Activated gamma-delta T cell treated with Interleukin-2 at 50 U/mL for 16 hours (primary cell): ENCODE measurements around the gene AADACL4.
"Not testable (repeated sequence)": the region's sequence is repeated elsewhere in the genome, so short reads cannot be mapped to it uniquely, and the experiment has no call there.

Source experiments
- DNase-seq: peaks from one replicate; pipeline ENCODE4 v3.0.0-alpha.2; 2020

Gene AADACL4

DNA sequence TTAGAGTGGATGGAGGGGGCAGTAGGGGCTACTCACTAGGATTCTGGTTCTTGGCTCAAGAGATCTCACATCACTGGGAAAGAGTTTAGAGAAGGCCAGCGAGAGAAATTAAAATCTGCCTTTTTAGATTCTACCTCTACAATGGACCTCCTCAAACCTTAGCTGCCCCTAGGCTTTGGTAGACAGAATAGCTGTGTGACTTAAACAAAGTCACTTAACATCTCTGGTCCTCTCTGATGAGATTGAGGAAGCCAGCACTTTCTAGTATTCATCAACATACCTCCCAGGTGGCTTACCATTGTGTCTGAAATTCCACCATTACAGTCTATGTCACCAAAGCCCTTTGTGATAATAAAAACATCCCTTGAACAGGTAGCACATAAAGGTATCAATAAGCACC is 18.7 kb downstream of the AADACL4 start:
- DNase-seq, result no peak

GRCh38 chr1:12665511-12665910 is 21.6 kb downstream of the AADACL4 start:
- DNase-seq, result no peak

- DNase-seq, result no peak
Measured at GRCh38 chr1:12666141-12666735, 22.4 kb downstream of the AADACL4 start.

DNA sequence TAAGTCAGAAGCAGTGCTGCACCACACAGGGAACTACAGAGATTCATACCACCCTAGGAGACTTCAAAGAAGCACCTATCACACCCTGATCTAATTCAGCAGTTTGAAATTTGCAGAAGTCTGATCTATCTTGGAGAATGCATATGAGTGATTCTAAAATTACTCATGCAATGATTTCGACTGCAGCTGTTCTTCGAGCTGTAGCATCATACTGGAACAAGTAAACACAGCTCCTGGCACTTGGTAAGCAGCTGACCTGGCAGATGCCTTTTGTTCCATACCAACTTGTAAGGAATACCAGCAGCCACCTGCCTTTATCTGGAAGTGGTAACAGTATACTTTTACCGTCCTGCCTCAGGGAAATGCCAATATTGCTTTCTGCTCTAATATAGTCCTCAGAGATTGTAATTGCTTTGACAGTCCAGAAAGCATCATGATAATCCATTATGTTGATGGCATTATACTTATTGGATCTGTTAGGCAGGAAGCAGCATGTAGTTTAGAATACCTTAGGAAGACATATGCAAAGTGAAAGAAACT is 25.7 kb downstream of the AADACL4 start:
- DNase-seq, result no peak

GRCh38 chr1:12674358-12674757 is 30.5 kb downstream of the AADACL4 start:
- DNase-seq, result no peak

GRCh38 chr1:12676122-12676521 is 32.2 kb downstream of the AADACL4 start:
- DNase-seq, result not testable (repeated sequence)

DNA sequence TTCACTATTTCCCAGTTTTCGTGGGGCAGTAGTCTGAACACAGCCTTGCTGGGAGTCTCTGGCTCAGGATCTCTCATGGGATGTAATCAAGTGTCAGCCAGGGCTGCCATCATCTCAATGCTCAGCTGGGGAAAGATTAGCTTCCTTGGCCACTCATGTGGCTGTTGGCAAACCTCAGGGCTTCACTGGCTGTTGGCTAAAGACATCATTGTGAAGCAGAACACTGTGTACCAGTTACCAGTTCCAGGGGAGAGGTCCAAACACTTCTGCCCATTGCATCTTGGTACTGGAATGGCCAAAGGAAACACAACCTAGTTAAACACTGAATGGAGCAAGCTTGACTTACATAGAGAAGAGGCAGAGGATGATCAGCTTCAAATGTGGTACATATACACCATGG is 33.7 kb downstream of the AADACL4 start:
- no peak for DNase-seq

DNA sequence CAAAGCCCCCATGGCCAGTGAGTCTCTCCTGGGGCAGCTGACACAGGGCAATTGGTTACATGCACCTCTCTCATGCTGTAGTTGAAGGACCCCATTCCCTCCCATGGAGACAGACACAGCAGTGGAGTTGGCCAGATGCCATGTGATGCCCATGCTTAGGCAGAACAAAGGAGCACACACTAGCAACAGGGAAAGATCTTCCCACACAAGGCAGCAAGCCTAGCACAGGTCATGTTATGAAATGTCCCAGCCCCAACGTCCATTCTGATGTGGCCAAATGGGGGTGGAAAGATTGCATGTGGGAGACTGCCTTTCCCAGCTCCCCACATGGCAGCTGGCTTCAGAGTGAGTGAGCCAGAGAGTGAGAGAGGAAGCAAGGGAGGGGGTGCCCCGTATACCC is 34.5 kb downstream of the AADACL4 start:
- no peak for DNase-seq

GRCh38 chr1:12678820-12679219 is 34.9 kb downstream of the AADACL4 start:
- no peak for DNase-seq

DNA sequence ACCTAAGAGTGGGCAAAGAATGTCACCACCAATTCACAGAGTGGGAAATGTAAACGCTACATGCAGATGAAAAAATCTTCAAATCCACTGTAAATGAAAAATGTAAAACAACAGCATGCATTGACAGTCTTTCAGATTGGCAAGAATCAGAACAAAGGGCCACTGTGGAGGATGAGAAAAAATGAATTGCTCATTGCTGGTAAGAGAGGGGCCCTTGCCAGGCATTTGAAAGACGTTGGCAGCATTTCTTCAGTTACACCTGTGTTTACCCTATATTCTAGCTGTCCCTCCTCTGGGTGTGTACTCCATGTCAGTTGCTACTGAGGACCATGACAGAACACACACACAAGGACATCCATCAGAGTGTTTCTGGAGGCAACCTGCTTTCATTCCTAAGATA is 46.3 kb downstream of the AADACL4 start:
- no peak for DNase-seq

DNA sequence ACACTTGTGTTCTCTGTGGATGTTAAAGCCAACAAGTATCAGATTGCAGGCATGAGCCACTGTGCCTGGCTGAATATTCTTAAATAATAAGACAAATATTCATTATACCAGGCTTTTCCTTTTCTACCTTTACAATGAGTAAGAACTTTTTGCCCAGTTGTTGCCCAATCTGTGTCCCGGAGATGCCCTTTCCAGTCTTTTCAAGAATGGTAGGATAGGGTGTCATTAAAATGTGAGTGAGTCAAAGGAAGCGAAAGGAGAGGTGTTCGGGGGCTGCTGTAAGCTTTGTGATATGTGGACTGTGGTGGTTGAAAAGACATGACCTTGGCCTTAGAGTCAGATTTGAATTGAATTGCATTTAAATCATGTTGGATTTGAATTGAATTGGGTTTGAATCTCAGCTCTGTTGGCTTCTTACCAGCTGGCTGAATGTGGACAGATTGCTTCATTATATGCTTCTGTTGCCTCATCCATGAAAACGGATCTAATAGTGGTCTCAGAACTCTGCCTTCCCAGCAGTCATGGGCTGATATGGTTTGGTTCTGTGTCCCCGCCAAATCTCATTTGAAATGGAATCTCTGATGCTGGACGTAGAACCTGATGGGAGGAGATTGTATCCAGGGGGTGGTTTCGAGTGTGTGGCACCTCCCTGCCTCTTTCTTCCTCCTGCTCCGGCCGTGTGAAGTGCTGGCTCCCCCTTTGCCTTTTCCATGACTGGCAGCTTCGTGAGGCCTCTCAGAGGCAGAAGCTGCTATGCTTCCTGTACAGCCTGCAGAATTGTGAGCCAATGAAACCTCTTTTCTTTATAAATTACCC is 49.3 kb downstream of the AADACL4 start:
- no peak for DNase-seq

DNA sequence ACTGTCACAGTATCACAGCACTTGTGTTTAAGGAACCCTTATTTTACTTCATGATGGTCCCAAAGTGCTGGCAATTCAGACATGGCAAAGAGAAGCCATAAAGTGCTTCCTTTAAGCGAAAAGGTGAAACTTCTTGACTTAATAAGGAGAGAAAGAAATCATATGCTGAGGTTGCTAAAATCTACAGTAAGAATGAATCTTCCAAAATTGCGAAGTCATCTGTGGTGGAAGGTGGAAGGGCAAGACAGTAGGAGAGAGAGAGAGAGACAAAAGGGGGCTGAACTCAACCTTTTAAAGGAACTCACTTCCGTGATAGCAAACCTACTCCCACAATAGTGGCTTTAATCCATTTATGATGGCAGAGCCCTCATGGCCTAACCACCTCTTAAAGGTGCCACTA is 52.8 kb downstream of the AADACL4 start:
- DNase-seq, result no peak

GRCh38 chr1:12697397-12697796 is 53.5 kb downstream of the AADACL4 start:
- DNase-seq, result no peak

GRCh38 chr1:12703821-12704451 is 60.1 kb downstream of the AADACL4 start:
- no peak for DNase-seq

GRCh38 chr1:12706061-12706460 is 62.2 kb downstream of the AADACL4 start:
- no peak for DNase-seq

DNA sequence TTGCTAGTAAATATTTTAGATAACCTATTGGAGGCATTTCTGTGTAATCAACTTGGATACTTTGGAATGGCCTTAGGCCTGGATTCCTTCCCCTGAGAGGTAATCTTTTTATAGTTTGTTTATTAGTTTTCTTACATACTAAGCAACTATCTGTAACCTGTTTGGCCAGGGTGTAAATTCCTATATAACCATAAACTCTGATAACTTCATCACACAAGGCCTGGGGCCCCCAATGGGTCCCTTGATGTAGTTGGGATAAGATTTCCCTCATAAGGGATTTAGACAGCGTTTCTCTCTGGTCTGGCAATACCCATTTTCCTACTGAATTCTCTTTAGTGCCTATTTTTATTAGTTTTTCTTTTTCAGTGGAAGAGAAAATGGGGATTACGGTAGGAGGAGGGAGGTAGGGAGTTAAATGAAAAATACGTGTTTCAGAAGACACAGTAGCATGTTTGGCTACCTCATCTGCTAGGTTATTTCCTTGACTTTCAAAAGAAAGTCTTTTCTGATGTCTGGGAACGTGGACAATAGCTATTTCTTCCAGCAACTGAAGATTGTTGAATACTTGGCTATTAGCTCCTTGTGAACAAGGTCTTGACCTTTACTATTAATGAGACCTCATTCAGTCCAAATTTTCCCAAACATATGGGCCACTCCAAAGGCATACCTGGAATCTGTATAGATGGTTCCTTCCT is 64.7 kb downstream of the AADACL4 start:
- DNase-seq, result no peak

DNA sequence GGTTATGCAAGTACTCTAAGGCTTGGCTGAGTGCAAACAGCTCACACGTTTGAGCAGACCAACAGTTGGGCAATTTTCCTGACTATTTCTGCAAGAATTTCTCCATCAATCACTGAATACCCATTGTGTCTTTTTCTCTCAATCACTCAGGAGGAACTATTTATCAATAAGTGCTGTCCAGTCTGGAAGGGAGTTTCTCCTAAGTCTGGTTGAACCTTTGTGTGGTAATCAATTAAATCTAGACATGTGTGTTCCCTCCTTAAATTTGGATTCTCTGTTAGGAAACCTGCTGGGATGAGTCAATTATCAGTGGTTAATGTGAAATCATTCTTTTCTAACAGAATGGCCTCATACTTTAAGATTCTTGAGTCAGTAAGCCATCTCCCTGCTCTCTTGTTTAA is 65.2 kb downstream of the AADACL4 start:
- no peak for DNase-seq

DNA sequence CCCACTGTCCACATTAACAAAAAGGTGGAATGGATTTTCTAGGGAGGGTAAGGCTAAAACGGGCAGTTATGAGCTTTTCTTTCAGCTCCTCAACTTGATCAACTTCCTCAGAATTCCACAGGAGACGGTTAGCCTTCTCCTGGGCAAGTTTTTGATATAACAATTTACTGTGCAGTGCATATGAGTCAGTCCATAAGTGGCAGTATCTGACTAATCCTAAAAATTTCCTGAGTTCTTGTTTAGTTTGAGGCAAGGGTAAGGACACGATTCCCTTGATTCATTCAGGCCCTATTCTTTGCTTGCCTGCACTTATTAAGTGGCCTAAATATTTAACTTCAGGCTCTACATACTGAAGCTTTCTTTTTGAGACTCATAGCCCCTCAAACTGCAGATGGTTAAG is 65.8 kb downstream of the AADACL4 start:
- no peak for DNase-seq

- no peak for DNase-seq
Measured at GRCh38 chr1:12711536-12711935, 67.7 kb downstream of the AADACL4 start.

DNA sequence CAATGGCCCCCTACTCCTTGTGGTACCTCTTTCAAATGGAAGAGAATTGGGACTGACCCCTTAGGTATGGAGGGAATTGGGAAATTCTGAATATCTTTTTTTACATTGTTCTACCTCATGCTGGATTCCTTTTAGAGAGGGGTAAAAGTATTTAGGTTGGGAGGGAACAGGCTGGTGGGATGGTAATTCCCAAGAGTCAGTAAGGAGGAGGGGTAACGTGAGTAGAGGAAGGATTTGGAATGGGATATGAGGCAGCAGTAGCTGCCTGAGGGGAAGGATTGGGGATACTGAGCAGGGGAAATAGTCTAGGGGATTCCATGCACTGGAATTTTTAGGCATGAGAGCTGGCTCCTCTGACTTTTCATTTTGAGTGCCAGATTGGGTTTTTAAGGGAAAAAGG is 68.2 kb downstream of the AADACL4 start:
- no peak for DNase-seq

GRCh38 chr1:12712929-12713328 is 69.0 kb downstream of the AADACL4 start:
- DNase-seq, result no peak

GRCh38 chr1:12713651-12714050 is 69.8 kb downstream of the AADACL4 start:
- not testable (repeated sequence) for DNase-seq

- no peak for DNase-seq
Measured at GRCh38 chr1:12714710-12715475, 71.0 kb downstream of the AADACL4 start.
